GM12865 (cell line): Measurements from ENCODE around the gene INSYN2B.

Experiments used
- DNase-seq: peaks from one replicate; pipeline ENCODE4 v3.0.0; 2010; ENCODE audit warnings: low read depth
- H3K4me3 ChIP-seq: 2 replicates; pipeline ENCODE4 v1.5.1; 2011; ENCODE audit warnings: mild to moderate bottlenecking, low read depth, low read length, control low read depth
- TF ChIP-seq, protein P1 (sequence below): IDR thresholded peaks from 2 replicates; pipeline ENCODE4 v1.5.1; 2011; ENCODE audit warnings: low read length, control low read depth, low read depth, inconsistent platforms; ENCODE audit not compliant: insufficient read depth; ENCODE audit errors: missing control alignments

The INSYN2B gene

DNA sequence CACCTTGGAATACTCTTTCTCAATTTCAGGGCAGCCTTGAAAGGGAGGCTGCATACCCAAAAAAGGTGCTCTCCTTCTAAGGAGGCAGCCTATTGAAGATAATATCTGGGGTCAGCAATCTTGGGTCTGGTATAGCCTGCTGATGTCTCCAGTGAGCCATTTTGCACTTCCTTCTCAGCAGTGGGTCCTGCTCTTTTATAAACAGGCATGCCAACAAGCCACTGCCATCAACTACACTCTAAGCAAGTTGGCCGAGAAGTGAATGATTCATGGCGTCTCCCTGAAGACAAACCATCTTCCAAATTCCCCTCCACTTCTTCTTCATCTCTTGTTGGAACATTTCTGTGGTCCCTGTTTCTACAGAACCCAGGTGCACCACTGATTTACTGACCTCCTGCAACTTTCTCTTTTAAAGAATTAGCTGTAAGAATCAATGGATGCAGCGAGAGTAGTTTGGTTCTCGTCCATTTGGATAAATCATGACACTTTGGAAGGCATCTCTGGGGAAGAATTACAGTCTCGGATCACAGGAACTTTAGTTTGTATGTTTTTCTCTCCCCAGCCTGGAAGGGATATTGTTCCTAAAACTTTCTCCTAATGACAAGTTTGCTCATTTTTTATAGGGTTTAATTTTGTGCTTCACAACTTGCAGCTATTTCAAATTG, 108.3 kb downstream of the INSYN2B start:
- TF ChIP-seq, protein P1, sequence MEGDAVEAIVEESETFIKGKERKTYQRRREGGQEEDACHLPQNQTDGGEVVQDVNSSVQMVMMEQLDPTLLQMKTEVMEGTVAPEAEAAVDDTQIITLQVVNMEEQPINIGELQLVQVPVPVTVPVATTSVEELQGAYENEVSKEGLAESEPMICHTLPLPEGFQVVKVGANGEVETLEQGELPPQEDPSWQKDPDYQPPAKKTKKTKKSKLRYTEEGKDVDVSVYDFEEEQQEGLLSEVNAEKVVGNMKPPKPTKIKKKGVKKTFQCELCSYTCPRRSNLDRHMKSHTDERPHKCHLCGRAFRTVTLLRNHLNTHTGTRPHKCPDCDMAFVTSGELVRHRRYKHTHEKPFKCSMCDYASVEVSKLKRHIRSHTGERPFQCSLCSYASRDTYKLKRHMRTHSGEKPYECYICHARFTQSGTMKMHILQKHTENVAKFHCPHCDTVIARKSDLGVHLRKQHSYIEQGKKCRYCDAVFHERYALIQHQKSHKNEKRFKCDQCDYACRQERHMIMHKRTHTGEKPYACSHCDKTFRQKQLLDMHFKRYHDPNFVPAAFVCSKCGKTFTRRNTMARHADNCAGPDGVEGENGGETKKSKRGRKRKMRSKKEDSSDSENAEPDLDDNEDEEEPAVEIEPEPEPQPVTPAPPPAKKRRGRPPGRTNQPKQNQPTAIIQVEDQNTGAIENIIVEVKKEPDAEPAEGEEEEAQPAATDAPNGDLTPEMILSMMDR, result no peak

DNA sequence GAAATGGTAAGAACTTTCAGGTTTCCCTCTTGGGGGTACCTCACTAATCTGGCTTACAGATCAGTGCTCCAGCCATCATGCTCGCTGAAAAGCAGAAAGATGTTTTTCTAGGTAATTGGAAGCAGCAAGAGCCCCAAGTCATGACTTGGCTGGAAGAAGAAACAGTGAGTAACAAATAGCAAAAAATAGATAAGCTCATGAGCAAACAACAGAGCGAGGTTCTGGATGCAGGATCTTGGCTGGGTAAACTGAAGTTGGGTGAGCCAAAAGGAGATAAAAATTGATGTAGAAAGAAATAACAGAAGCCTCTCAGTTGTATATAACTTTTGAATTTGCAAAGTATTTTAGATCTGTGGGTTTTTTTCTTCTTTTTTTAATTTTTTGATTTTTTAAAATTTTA, 110.1 kb downstream of the INSYN2B start:
- DNase-seq, result no peak
- TF ChIP-seq, protein P1, result no peak

More for the DNA sequence above, 108.3 kb downstream of the INSYN2B start:
- no peak overlapping the region for H3K4me3 ChIP-seq
- DNase-seq, result no peak

DNA sequence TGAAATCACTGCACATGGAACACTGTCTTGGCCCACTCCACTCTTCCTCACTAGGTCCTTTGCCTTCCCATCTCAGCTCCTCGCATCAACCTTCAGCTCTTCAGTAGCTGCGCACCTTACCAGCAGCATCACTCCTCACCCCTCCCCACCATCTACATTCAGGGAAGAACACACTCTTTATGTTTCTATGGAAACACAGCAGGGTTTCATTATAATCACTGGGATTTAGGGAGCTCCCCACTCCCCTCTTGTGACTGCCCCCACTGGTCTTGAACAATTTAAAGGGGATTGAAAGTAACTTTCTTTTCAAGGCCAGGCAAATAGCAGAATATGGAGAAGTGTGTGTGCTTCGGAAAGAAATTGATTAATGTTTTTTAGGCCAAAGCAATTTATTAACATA, 111.2 kb downstream of the INSYN2B start:
- H3K4me3 ChIP-seq, result no peak overlapping the region
- TF ChIP-seq, protein P1, result no peak
- no peak for DNase-seq

More for the DNA sequence above, 110.1 kb downstream of the INSYN2B start:
- no peak overlapping the region for H3K4me3 ChIP-seq

DNA sequence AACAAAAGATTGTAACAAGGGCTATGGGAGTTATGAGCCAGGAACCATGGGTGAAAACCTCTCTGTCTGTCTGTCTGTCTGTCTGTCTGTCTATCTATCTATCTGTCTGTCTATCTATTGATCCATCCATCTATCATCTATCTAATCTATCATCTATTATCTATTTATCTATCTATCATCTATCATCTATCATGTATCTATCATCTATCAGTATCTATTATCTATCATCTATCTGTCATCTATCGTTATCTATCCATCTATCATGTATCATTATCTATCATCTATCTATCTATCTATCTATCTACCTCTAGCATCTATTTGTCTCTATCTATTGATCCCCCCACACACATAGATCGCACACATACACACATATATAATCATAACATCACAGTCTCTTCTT, 112.9 kb downstream of the INSYN2B start:
- H3K4me3 ChIP-seq, result no peak overlapping the region
- TF ChIP-seq, protein P1, result no peak
- DNase-seq, result no peak

DNA sequence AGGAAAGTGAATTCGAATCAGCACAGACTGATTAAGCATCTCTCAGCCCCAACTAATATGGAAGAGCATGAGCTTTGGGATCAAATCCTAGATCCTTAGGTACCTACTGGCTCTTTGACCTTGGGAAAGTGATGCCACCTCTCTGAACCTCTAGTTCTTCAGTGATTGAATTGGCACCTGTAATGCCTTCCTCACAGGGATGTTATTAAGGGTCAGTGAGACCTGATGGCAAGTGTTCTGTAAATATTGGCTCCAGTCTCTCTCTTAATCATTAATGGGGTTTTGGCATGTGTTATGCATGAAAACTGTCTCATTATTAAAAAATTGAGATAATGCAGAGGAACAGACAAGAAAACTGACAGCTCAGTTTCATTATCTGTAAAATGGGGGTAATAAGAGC, 115.8 kb downstream of the INSYN2B start:
- DNase-seq, result no peak
- TF ChIP-seq, protein P1, result no peak
- H3K4me3 ChIP-seq, result no peak overlapping the region

DNA sequence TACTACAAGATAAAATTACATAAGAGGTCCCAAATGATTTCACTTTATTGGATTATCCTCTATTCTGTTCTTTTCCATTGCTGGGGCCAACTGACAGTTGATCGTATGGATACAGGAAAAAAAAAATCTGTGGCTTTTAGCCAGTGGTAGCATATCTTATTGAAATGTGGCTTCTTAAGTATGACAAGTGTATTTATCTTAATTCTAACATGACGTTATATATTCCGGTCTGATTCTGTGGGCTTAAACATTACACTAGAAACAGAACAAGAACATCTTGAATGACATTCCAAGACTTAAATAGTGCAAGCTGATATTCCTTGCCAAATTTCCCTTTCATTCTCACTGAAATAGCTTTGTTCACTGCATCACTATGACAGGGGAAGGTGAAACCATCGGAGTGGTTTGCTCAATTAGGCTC, 117.9 kb downstream of the INSYN2B start:
- no peak for DNase-seq
- TF ChIP-seq, protein P1, result no peak
- no peak overlapping the region for H3K4me3 ChIP-seq

DNA sequence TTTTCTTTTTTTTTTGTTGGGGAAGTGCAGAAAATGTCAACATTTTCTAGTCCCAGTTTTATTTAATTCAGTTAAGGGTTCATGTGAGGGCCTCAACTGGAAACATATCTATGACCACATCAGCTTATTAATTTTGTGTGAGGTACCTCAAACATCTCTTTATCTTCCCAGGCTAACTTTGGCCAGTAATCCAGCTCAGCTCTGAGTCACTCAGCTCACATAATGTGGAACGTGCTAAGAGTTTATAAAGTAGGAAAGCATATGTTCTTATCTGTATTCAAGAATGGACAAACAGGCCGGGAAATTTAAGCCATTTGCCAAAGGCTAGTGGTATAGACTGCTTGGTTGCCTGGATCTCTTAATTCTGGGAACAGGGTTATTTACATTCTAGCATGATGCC, 118.4 kb downstream of the INSYN2B start:
- TF ChIP-seq, protein P1, result no peak
- no peak for DNase-seq
- no peak overlapping the region for H3K4me3 ChIP-seq
